HepG2 (cell line): ENCODE results near the gene OTUD7B. TPM values are rescaled to one million over a fixed set of nuclear protein-coding genes. Genes with fewer than 3 reads are reported as not detected.

Experiments used
- AKNA ChIP-seq: sonication (generic); formaldehyde crosslinking; IDR thresholded peaks from 2 replicates; pipeline ENCODE4 v1.4.0; 2020; ENCODE audit warnings: missing genetic modification reagents, borderline replicate concordance
- CSRNP2 ChIP-seq: sonication (generic); formaldehyde crosslinking; conservative IDR thresholded peaks from 2 replicates; pipeline ENCODE4 v1.8.0; 2022; ENCODE audit warnings: low read depth, missing genetic modification reagents
- FOXJ3 ChIP-seq: sonication (generic); formaldehyde crosslinking; IDR thresholded peaks from 2 replicates; pipeline ENCODE4 v1.4.0; 2020; ENCODE audit warnings: missing genetic modification reagents, mild to moderate bottlenecking, borderline replicate concordance
- MXD4 ChIP-seq: IDR thresholded peaks from 2 replicates; pipeline ENCODE4 v1.6.1; 2016; ENCODE audit warnings: mild to moderate bottlenecking, missing biosample characterization, missing genetic modification reagents
- NAIF1 ChIP-seq: sonication (generic); formaldehyde crosslinking; IDR thresholded peaks from 2 replicates; pipeline ENCODE4 v1.5.0; 2020; ENCODE audit warnings: mild to moderate bottlenecking, missing genetic modification reagents, borderline replicate concordance
- SSRP1 ChIP-seq: IDR thresholded peaks from 2 replicates; pipeline ENCODE4 v1.6.1; 2016; ENCODE audit warnings: control low read depth
- TBX2 ChIP-seq: sonication (generic); formaldehyde crosslinking; IDR thresholded peaks from 2 replicates; pipeline ENCODE4 v1.5.0; 2020; ENCODE audit warnings: missing genetic modification reagents, mild to moderate bottlenecking, borderline replicate concordance
- ZBTB2 ChIP-seq: sonication (generic); formaldehyde crosslinking; IDR thresholded peaks from 2 replicates; pipeline ENCODE4 v1.8.0; 2022; ENCODE audit warnings: low read depth, missing genetic modification reagents
- ZBTB21 ChIP-seq: sonication (generic); formaldehyde crosslinking; IDR thresholded peaks from 2 replicates; pipeline ENCODE4 v1.4.0; 2020; ENCODE audit warnings: missing genetic modification reagents
- ZNF24 ChIP-seq: fragments of 450-650 bp; IDR thresholded peaks from 2 replicates; pipeline ENCODE4 v1.6.1; 2017; ENCODE audit warnings: antibody characterized with exemption, mild to moderate bottlenecking
- ZNF251 ChIP-seq: sonication (generic); formaldehyde crosslinking; IDR thresholded peaks from 2 replicates; pipeline ENCODE4 v1.9.0; 2021; ENCODE audit warnings: mild to moderate bottlenecking, missing genetic modification reagents
- ZNF616 ChIP-seq: sonication (generic); formaldehyde crosslinking; IDR thresholded peaks from 2 replicates; pipeline ENCODE4 v1.5.0; 2020; ENCODE audit warnings: low read depth, mild to moderate bottlenecking, missing genetic modification reagents
- polyA plus RNA-seq, 8 experiments: library from polyadenylated mRNA; depleted of rRNA in 3 of 8; stranded (reverse) in 7 of 8; unstranded in 1 of 8; fragments of >200 nt; fragmentation: Illumina TruSeq in 4 of 8; extraction: Trizol in 4 of 8; gene quantifications; 2 replicates each; pipeline versions ENCODE4 v1.2.1 to v1.2.3, GENCODE V29; 2011 to 2016; ENCODE audit warnings: low read depth in 4 of 8, missing spikeins in 1 of 8, mixed read lengths in 1 of 8; ENCODE audit not compliant: insufficient read depth in 1 of 8
- total RNA-seq, 5 experiments: library from RNA; depleted of rRNA; stranded (reverse); fragments of >200 nt; fragmentation: Illumina TruSeq; extraction: Trizol; gene quantifications; 2 replicates each; pipeline ENCODE4 v1.2.3, GENCODE V29; 2016; ENCODE audit warnings: low read depth in 1 of 5
- TF ChIP-seq, protein P1 (sequence below): sonication (generic); formaldehyde crosslinking; IDR thresholded peaks from 2 replicates; pipeline ENCODE4 v1.8.0; 2022; ENCODE audit warnings: missing genetic modification reagents, mild to moderate bottlenecking, moderate library complexity, borderline replicate concordance
- TF ChIP-seq, protein P2 (sequence below): sonication (generic); formaldehyde crosslinking; IDR thresholded peaks from 2 replicates; pipeline ENCODE4 v1.4.0; 2020; ENCODE audit warnings: missing genetic modification reagents

The OTUD7B gene
- total and polyA plus RNA-seq, 2 of the 13 experiments (the other 11 are each of a cell fraction or from before 2014, with no cell fraction given) = 5.1 to 11.2 TPM

- no peak for TF ChIP-seq AKNA (CRISPR knock-in tag)
- TF ChIP-seq ZBTB21 = 0 out of 2 replicates have a peak, but pooled peaks have one; percentile 22
- TF ChIP-seq TBX2 = peak; percentile 91
- TF ChIP-seq, protein P1, sequence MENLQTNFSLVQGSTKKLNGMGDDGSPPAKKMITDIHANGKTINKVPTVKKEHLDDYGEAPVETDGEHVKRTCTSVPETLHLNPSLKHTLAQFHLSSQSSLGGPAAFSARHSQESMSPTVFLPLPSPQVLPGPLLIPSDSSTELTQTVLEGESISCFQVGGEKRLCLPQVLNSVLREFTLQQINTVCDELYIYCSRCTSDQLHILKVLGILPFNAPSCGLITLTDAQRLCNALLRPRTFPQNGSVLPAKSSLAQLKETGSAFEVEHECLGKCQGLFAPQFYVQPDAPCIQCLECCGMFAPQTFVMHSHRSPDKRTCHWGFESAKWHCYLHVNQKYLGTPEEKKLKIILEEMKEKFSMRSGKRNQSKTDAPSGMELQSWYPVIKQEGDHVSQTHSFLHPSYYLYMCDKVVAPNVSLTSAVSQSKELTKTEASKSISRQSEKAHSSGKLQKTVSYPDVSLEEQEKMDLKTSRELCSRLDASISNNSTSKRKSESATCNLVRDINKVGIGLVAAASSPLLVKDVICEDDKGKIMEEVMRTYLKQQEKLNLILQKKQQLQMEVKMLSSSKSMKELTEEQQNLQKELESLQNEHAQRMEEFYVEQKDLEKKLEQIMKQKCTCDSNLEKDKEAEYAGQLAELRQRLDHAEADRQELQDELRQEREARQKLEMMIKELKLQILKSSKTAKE (CRISPR knock-in tag) = peak; percentile 73; the same call in 1 of the 2 replicates
- TF ChIP-seq ZNF616 (CRISPR knock-in tag) = no peak
- TF ChIP-seq ZBTB2 (CRISPR knock-in tag) = peak; percentile 84
- no peak for TF ChIP-seq CSRNP2 (CRISPR knock-in tag)
- TF ChIP-seq FOXJ3 (CRISPR knock-in tag) = 0 out of 2 replicates have a peak, but pooled peaks have one; percentile 18
- peak; percentile 43 for TF ChIP-seq ZNF24
- 0 out of 2 replicates have a peak, but pooled peaks have one; percentile 54 for TF ChIP-seq ZNF251 (CRISPR knock-in tag)
- peak; percentile 61; the same call in 1 of the 2 replicates for TF ChIP-seq MXD4 (CRISPR knock-in tag)
- TF ChIP-seq SSRP1 (CRISPR knock-in tag) = no peak
- peak; percentile 65; the same call in 1 of the 2 replicates for TF ChIP-seq NAIF1 (CRISPR knock-in tag)
- TF ChIP-seq, protein P2, sequence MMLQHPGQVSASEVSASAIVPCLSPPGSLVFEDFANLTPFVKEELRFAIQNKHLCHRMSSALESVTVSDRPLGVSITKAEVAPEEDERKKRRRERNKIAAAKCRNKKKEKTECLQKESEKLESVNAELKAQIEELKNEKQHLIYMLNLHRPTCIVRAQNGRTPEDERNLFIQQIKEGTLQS (CRISPR knock-in tag) = no peak
Observed at GRCh38 chr1:150010393-150011115, at the start of gene OTUD7B (continued).
